Activated T-cell treated with anti-CD3 and anti-CD28 coated beads for 1 hour (primary cell): ENCODE measurements around the gene C9orf72.
A peak's percentile ranks its signal among the peaks of the same experiment; 100 is the strongest.
"Not testable (repeated sequence)": the region's sequence is repeated elsewhere in the genome, so short reads cannot be mapped to it uniquely, and the experiment has no call there.

Experiments
- DNase-seq: peaks from one replicate; pipeline ENCODE4 v3.0.0-alpha.2; 2020; ENCODE audit warnings: low read depth

The C9orf72 gene, protein sequence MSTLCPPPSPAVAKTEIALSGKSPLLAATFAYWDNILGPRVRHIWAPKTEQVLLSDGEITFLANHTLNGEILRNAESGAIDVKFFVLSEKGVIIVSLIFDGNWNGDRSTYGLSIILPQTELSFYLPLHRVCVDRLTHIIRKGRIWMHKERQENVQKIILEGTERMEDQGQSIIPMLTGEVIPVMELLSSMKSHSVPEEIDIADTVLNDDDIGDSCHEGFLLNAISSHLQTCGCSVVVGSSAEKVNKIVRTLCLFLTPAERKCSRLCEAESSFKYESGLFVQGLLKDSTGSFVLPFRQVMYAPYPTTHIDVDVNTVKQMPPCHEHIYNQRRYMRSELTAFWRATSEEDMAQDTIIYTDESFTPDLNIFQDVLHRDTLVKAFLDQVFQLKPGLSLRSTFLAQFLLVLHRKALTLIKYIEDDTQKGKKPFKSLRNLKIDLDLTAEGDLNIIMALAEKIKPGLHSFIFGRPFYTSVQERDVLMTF

DNA sequence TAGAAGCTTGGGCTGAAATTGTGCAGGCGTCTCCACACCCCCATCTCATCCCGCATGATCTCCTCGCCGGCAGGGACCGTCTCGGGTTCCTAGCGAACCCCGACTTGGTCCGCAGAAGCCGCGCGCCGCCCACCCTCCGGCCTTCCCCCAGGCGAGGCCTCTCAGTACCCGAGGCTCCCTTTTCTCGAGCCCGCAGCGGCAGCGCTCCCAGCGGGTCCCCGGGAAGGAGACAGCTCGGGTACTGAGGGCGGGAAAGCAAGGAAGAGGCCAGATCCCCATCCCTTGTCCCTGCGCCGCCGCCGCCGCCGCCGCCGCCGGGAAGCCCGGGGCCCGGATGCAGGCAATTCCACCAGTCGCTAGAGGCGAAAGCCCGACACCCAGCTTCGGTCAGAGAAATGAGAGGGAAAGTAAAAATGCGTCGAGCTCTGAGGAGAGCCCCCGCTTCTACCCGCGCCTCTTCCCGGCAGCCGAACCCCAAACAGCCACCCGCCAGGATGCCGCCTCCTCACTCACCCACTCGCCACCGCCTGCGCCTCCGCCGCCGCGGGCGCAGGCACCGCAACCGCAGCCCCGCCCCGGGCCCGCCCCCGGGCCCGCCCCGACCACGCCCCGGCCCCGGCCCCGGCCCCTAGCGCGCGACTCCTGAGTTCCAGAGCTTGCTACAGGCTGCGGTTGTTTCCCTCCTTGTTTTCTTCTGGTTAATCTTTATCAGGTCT is at the start of gene C9orf72:
C9orf72 (minus strand) TSS at position 564 of the 716 bp plus-strand sequence. CDS start 6,361 bp downstream, outside the sequence.
- DNase-seq: peak; percentile 77

DNA sequence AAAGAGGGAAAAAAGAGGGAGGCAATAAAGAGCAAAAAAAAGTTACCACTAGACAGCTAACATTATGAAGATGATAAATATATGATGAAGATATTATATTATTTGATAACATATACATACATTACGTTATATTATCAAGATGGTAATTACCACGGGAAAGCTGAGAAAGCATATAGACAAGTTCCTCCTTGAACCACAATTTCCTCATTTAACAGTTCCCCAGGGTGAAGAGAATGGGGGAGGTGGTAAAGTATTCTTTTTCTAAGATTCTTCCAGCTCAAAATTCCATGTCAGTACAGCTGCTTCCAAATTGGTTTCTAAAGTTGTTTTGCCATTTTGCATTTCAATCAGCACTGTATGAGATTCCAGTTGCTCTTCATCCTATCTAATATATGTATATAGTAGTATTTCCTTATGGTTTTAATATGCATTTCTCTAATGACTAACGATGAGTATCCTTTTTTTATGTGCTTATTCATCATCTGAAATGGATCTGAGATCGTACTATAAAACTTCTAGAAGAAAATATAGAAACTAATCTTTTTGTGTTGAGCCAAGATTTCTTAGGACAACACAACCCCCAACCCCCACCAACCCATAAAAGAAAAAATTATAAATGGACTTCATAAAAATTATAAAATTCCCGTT is 49.5 kb upstream of the C9orf72 start:
- no peak for DNase-seq

DNA sequence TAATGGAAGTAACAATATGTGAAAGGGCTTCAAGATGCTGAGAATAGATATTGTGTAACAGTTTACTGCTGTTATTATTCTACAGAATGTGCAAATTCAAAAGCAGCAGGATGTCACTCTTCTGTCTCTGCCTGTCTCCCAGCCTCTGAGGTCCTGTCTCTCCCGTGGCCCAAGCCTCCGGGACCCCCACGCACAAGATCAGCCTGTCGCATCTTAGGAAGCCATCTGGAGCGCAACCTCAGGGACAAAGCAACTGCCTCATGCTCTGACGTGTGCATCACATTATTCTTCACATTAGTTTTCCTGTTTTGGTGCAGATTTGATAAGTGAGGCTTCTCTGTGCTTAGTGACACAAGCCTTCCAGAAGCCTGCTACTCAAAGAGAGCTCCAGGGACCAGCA is 46.5 kb upstream of the C9orf72 start:
- DNase-seq: no peak

DNA sequence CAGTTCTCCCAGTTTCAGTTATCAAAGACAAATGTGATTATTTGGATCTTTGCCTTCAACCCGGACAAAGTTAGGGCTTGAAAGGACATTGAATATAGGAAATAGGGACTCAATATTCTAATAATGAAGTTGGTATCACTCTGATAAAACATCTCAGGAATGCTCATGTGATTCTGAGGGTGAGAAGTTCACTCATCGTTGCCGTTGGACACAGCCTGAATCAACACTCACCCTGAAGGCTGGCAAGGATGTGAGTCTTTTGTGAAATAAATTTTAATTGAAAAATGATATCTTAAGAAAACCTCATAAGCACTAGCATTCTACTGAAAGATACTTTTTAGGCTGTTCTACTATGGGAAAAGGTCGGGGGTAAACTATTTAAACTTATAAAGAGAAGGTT is 44.8 kb upstream of the C9orf72 start:
- DNase-seq: no peak

DNA sequence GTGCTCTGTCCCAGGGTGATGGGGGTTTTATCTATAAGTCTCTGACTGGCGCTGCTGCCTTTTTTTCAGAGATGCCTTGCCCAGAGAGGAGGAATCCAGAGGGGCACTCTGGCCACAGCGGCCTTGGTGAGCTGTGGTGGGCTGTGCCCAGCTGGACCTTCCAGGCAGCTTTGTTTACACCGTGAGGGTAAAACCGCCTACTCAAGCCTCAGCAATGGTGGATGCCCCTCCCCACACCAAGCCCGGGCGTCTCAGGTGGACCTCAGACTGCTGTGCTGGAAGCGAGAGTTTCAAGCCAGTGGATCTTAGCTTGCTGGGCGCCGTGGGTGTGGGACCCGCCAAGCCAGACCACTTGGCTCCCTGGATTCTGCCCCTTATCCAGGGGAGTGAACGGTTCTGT is 41.3 kb upstream of the C9orf72 start:
- DNase-seq: no peak

DNA sequence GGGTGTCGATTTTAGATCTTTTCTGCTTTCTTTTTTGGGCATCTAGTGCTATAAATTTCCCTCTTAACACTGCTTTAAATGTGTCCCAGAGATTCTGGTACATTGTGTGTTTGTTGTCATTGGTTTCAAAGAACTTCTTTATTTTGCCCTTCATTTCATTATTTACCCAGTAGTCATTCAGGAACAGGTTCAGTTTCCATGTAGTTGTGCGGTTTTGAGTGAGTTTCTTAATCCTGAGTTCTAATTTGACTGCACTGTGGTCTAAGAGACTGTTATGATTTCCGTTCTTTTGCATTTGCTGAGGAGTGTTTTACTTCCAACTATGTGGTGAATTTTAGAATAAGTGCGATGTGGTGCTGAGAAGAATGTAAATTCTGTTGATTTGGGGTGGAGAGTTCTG is 38.8 kb upstream of the C9orf72 start:
- DNase-seq: not testable (repeated sequence)

DNA sequence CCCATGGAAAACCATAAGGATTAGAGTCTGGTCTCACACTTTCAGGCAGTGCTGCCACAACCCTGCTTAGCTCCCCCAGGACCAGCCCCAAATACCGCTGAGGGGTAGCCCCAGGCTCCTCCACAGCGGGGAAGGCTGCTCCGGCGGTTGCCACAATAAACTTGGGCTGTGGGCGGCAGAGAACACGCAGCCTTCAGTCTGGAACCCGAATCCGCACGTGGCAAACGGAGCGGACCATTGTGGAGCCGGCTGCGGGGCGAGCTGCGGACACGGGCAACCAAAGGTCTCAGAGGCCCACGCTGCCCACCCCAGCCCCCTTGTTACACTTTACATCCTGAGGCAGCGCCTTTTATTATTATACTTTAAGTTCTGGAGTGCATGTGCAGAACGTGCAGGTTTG is 37.3 kb upstream of the C9orf72 start:
- DNase-seq: no peak

DNA sequence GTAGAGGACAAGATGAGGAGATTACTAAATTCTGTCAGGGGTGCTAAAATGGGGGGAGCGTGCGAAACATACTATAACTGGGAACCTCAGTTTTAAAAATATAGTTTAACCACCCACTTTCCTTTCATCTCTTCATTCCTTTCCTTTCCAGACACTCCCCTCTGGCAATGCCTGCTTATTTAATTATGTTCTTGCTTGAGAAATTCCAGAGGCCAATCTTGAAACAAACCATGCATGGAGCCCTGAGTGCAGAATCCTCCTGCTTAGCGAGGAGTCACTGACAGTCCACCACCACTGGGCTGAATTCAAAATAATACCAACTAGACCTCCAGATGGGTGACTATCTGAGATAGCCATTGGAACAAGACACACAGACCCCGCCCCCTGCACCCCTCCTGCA is 29.7 kb upstream of the C9orf72 start:
- no peak for DNase-seq

DNA sequence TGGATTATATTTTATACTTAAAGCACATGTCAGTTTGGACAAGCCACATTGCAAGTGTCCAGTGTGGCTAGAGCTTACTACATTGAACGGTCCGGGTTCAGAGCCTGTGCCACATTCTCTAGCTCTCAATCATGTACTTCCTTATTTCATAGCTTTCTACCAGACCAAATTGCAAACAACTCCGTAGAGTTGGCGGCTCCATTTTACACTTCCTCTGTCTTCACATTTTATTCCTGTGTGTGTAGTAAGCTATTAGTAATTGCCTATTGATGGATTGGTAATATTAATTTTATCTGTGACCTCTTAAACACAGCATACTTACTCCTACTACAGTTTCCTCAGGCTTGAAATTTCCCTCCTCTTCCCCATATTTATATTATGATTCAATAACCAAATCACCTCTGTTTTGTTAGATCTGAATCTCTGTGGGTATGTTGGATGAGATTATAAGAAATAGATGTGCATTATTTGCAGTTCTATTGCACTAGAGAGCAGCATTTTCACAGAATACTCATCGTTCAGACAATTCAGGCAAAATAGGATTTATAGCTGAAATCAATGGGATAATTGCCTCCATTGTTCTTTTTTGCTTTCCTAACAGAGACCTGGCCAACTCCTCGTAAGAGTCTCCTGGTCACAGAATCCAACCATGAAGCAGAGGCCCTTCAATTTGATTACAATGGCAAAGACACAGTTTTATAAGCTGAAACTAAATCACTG is 29.0 kb upstream of the C9orf72 start:
- DNase-seq: no peak

DNA sequence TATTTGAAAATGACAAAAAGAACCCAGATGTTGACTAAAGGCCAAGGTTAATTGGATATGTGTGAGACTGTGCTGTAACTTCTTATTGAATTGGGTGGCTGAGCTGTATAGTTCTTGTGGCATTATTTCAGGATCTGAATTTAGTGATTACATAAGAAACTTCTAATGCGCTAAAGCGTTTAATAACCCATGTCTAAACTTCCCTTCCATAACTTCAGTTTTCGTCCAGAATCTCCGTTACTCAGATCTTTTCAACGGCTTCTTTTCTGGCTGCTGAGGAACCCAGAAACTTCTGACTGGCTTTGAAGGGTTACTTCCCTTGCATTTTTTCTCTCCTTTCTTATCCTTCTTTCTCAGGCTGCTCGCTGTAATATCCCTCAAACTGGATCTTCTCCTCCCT is 28.1 kb upstream of the C9orf72 start:
- no peak for DNase-seq

DNA sequence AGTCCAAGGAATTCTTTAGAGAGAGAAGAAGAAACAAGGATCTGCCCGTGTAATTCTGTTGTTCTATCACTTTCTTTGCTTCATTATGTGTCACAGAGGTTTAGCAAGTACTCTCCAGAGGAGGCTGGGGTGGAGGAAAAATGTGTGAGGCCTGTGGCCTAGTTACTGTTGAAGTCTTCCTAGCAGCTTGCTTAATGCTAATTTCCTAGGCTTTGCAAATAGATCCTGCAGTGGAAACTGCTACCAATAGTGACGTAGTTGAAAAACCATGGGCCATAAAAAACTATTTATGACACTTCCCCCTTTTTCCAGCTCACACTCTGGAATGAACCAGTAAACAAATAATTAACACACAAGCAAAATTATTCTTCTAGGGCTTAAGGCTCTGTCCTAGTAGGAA is 27.0 kb upstream of the C9orf72 start:
- DNase-seq: no peak

DNA sequence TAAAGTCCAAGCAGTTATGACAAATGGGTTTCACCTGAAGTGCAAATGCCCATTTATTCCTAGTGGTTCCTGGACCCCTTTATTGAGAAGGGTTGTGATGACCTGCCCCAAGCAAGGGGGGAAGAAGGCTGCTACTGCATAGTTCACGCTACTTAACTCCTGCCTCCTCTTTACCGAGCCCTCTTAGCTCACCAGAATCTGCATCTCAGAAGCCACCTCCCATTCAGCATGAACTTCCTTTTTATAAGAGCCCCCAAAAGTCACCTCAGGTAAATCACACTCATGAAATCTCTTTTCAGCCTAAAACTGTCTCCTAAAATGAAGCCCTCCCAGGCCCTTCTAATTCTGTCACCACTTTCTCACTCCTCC is 26.6 kb upstream of the C9orf72 start:
- no peak for DNase-seq

DNA sequence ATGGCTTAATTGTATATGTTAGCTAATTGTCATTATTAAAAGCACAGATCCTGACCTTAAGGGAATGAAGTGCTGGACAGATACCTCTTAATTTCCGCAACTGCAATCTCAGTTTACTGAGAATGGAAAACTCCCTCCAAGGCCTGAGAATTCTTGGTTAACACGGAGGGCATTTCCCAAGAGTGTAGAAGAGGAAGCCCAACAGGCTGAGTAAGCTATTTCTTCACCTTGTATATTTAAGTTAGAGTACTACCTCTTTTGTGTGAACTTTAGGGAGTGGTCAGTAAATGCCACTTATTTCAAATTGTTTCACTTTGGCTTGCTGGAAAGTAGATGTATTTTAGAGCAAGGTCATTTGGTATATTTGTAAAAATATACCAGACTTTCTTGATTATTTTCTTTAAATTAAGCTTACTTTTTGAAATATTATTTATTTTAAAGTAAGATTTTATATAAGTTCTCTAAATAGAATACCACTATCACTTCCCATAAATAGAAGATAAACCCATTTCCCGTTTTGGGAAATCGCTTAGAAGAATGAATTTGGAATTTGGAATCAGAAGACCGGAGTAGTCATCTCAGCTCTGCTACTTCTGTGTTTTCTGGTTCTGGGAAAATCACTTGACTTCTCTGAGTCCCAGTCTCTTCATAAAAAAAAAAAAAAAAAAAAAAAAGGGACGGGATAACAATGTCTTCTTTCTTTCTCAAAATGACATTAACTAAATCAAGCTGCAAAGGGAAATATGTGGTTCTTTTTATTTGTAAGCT is 26.0 kb upstream of the C9orf72 start:
- DNase-seq: no peak

DNA sequence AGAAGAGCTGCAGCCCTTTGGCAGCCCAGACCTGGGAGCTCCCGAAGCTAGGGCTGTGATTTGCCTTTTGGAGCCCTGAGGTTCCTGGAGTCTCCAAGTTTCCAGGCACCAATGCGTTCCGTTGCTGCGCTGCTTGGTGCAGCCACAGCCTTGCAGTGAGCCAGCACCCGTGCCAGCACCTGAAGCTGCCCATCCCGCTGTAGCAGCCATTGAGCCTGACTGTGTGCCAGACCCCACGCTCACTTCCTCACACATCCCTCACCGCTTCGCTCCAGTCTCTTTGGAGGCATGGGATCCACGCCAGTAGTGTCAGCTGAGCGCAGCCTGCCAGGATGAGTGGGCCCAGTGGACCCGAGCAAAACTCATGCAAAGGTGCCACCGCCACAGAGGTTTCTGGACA is 22.5 kb upstream of the C9orf72 start:
- no peak for DNase-seq

DNA sequence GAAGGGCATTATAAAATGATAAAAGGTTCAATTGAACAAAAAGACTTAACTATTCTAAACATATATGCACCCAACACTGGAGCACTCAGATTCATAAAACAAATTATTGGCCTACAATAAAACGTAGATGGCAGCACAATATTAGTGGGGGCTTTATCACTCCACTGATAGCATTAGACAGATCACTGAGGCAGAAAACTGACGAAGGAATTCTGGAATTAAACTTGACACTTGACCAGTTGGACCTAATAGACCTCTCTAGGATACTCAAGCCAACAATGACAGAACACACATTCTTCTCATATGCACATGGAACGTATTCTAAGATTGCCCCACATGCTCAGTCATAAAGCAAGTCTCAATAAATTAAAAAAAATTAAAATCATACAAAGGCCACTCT is 18.4 kb upstream of the C9orf72 start:
- DNase-seq: no peak

DNA sequence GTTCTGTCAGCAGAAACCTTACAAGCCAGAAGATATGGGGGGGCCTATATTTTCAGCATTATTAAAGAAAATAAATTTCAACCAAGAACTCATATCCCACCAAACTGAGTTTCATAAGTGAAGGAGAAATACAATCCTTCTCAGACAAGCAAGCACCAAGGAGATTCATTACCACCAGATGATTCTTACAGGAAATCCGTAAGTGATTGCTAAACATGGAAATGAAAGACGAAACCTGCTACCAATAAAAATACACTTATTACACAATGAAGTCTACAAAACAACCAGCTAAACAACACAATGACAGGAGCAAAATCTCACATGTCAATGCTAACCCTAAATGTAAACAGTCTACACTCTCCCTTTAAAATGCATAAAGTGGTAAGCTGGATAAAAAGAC is 17.8 kb upstream of the C9orf72 start:
- no peak for DNase-seq

DNA sequence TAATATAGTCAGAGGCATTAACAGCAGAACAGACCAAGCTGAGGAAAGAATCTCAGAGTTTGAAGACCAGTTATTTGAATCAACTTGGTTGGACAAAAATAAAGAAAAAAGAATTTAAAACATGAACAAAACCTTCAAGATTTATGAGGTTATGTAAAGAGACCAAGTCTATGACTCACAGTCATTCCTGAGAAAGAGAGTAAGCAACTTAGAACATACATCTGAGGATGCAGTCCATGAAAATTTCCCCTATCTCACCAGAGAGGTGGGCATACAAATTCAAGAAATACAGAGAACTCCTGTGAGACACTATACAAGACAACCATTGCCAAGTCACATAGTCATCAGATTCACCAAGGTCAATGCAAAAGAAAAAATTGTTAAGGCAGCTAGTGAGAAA is 17.4 kb upstream of the C9orf72 start:
- no peak for DNase-seq

DNA sequence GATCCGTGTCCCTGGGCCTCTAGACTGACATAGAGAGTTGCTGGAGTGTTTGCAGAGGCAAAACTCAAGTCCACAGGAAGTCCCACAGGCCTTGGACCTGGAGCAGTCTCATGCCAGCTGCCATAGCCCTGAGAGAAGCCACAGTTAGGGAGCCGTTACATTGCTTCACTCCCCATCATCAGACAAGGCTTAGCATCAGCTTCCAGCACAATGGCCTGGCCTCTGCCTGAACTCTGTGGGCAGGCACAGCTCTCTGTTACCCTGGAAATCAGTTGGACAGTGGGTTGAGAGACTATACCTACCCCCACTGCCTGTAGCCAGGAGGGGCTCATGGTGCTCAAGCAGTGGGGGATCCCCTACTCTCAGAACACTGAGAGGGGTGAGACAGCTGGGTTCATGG is 16.2 kb upstream of the C9orf72 start:
- no peak for DNase-seq

DNA sequence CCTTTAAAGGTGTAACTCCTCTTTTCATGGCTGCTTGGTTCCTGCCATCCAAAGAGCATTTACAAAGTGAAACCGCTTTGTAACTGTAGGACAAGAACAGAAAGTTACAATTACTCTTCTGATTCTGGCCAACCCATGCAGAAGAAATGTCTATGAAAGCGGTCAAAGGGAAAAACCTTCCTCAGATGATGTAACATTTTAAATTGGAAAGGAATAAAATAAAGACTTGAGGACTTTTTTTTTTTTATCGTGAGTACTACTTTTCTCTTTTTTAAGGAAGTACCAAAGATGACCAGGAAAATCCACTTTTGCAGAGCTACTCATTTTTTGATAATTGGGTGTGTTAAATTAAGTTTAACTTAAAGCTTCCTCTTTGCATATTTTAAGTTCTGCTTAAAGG is 13.0 kb upstream of the C9orf72 start:
- no peak for DNase-seq

DNA sequence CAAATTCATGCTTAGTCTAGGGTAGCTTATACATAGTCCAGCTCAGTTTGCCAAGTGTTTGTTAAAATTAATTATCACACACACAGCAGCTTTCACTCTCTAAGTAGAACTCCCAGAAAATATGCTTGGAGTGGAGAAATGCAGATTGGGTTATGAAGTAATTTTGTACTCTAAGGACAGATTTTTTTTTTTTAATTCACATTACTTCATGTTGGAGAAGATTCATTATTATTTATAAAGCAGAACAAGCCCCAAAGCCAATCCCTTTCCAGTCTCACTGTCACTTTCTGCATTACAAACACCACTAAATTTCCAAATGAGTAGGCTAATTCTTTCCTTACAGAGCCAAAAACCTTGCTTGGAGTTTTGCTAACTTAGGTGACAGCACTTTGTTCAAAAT is 11.7 kb upstream of the C9orf72 start:
- no peak for DNase-seq

DNA sequence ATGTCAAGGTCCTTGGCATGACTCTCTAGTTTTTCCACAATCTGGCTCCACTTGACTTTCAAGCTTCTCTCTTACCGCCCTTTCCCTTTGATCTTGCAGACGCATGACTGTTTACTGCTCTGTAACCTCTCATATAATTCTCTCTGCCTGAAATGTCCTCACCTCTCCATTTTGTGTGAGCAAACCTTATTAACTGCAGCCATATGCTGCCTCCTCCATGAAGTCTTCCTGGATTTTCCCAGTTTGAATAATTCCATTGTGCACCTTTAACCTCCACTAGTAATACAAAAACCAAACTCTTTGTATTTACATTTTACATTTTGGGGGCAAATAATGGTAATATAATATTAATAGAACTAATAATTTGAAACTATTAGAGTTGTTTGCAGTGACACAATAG is 9.5 kb upstream of the C9orf72 start:
- no peak for DNase-seq

DNA sequence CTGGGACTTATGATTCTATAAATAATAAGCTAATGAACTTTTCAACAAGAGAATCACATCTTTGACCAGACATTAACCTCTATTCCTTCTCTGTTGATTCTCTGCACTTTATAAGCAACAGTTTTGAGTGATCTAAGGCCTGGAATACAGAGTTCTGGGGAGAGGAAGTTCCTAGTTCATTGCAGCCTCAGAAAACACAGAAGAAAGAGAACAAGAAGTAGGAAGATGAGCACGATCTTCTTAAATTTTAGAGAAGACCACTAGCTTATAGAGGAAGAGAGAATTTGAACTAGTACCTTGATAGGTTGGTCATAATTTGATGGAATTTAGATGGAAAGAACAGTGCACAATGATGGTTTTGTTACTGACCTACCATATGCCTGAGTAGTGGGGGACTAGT is 8.5 kb upstream of the C9orf72 start:
- DNase-seq: no peak
